ENCODE data around the gene CYGB.

CYGB gene

DNA sequence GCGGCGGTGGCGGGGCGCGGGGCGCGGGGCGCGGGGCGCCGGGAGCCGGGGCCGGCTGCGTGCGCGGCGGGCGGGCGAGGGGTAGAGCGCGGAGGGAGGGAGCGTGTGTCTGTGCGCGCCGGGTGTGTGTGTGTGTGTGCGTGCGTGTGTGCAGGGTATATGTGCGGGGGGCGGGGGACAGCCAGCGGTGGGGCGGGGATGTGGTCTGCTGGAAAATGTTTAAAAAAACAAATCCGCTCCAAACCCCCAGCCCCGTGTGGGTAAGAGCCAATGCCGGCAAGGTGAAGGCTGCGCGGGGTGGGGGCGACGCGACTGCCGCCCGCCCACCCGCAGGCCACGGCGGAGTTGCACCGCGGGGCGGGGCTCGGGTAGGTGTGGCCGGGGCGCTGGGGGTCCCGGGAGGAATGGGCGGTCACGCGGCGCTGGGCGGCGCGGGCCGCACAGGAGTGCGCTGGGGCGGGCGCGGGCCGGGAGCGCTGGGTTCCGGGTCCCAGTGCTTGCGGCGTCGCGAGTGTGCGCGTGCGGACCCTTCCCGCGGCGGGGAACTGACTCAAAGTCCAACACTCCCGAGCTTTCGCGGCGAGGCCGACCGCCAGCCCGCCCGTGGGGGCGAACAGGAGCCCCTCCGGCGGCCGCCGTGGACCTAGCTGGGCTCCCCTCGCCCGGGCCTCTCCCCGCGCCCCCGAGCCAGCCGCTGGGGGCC, at the start of gene CYGB:
TSS of gene CYGB (minus strand) at position 132 of the 703 bp plus-strand sequence. CDS start 167 bp downstream, outside the sequence.
- DNase-seq (ENCODE audit: low spot score): no peak

DNA sequence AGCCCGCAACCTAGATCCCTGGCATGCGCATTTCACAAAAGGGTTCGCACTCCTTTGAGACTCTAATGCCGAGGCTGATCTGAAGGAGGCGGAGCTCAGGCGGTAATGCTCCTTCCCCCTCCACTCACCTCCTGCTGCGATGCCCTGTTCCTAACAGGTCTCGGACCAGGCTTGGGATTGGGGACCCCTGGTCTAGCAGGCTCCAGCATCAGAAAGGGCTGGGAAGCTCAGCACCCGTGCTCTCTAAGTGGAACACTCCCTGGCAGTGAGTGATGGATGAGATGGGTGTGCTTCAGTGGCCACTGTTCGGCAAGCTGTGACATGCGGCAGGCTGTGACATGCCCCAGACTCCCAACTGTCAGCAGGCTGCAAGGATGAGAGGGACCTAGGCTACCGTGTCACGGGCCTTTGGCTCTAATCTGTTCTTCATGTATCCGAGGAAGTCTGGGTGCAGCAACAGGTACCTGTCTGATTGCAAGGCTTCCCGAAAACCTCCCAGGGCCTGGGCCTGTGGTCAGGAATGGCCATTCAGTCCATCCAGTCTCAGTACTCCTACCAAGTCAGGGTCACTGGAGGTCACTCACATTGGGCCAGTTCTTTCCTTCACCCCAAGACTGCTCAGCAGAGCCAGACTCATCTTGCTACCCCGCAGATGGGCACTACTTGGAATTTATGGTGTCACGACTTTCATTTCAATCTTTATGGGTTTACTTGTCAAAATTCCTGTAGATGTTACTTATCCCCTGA, 49.4 kb upstream of the CYGB start:
- no peak for DNase-seq (ENCODE audit: low spot score)

DNA sequence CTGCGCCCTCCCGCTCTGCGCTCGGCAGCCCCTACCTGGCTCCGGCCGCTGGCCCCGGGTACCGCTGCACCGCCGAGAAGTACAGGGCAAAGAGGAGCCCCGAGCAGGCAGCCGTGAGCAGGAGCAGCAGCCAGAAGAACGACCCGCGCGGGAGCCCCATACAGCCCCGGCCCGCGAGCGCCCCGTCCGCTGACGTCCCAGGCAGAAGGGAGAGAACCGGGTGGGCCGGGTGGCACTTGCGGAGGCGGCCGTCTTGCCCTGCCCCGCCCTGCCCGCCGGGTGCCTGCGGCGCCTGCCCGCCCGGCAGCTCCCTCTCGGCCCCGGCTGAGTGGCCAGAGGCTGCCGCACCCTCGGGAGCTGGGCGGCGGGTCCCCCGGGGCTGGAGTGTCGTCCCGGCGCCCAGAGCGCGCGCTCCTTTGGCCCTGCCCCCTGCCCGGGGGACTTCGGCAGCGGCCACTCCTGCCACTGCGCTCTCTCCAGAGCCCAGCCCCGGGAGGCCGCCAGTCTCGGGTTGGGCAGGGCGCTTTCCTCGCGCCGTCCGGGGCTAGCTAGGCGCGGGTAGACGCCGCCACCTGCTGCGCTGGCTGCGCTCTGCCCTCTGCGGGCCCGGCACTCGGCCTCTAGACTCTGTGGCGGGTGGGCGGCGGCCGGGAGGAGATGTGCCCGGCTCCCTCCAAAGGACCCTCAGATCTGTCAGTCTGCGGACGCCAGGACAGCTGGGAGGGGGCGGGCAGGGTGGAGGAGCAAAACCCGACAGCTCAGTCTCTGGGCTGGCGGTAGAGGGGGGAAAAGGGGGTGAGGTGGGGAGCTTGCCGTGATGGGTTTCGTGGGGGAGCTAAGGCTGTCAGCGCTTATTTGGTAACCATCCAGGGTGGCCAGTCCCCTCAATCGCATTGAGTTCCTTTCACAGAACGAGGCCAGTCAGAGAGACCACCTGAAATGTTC, 48.4 kb upstream of the CYGB start, which contains the start of gene ST6GALNAC2:
TSS of gene ST6GALNAC2 (minus strand) at position 212 of the 945 bp plus-strand sequence. CDS start at position 160, 52 bp downstream.
- DNase-seq (ENCODE audit: low spot score): no peak

DNA sequence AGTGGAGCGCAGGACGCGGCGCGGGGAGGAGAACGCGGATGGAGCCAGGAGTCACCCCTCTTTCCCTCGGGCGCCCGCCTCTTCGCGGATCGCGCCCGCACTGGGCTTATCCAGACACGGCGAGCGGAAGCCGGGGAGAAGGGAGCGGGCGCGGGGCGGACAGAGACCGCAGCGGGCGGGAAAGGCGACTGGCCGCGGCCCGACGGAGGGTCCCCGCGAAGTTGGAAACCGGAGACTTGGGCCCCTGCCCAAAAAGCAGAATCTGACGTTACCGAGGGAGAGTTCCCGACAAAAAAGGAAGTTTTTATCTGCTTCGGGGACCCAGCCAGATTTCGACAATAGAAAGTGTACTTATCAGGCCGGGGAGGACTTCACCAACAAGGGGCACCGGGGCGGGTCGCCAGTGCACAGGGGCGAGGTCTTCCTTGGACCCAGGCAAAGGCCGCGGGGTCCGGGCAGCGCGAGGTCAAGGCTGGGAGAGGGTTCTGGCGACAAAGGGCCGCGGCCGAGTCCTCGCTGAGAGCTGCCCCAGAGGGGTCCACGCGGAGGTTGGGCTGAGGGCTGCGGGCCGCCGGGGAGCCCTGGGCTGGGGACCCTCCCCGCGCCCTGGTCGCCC, 47.6 kb upstream of the CYGB start:
- DNase-seq (ENCODE audit: low spot score): no peak

DNA sequence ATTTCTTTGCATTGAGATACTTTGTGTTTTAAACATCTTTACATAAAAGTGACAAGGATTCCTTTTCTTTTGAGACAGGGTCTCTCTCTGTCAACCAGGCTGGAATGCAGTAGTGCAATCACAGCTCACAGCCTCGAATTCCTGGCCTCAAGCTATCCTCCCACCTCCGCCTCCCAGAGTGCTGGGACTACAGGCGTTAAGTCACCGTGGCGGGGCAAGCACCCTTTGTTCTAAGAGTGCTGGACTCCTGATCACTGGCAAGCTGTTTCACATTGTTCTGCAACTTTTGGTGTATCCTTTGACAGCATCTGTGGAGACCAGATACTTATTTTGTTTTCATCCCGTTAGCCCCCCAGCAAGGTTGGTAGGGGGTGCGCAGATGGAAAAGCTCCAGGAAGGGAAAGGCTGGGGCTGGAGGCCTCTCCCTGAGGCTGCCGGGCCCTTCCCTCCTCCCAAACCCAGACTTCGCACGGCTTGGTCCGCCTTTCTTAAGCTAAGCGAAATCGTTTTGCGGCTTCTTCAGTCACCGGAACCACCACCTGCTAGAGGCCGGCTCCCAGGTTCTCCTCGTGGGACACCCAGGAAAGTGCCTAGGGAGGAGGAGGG, 47.0 kb upstream of the CYGB start:
- no peak for DNase-seq (ENCODE audit: low spot score)

DNA sequence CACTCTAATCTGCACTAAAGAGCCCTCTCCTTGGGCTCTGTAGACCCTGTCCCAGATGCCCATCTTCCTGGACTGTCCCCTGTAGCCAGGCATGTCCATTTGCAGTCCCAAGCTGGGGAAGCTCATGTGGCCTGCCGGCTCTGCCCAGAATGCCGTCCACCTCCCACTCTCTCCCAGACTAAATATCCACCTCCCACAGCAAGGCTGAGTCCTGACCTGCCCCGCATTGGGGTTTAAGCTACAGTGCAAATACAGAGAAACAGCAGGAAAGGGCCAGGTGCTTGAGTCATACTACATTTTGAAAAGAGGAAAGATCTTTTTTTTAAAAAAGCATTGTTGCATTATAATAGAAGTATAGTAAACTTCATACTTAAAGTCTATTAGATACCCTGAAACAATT, 45.2 kb upstream of the CYGB start:
- no peak for DNase-seq (ENCODE audit: low spot score)

DNA sequence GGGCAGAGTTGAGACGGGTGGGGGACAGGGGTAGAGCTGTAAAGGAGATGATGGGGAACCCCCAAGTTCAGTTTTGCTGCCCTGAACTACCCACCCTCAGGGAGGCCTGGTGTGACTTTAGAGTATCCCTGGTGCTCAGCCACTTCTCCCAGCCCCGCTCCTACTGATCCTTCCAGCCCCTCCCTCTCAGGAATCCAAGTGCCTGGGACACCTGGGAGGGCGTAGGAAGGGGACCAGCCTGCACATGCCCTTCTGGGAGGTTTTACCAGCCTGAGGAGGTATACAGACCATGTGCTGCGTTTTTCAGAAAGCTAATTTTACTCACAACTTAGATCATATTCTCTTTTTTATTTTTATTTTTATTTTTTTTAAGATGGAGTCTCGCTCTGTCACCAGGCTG, 44.0 kb upstream of the CYGB start:
- no peak for DNase-seq (ENCODE audit: low spot score)

DNA sequence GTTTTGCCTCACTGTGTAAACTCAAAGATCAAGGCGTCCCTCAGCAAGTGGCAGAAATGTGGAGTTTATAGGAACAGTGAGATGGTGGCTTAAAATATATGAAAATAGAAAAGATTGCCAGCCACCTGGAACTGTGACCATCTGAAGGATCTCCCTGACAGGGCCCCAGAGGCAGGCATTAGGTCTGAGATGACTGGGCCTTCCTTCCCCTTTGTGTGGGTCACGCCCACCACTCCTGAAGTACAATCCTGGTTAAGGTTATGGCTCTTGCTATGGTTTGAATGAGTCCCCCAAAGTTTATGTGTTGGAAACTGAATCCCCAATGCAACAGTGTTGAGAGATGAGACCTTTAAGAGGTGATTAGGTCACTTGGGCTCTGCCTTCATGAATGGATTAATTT, 41.8 kb upstream of the CYGB start:
- no peak for DNase-seq (ENCODE audit: low spot score)

DNA sequence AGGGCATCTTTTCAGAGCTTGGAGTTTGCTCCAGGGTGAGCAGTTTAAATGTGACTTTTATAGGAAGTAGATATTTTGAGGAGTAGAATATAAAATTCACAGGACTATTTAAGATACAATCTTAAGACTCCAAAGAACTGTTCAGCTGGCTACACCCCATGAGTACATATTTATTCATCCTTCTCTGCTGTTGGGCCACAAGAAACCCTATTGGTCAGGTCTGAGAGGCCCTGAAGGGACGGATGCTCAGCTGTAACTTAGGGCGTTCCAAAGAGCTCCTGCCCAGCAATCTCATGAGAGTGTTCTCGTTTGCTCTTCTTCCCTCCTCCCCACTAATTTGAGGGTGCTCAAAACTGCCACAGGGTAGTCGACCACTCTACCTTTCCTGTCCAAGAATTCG, 40.9 kb upstream of the CYGB start:
- DNase-seq (ENCODE audit: low spot score): no peak

DNA sequence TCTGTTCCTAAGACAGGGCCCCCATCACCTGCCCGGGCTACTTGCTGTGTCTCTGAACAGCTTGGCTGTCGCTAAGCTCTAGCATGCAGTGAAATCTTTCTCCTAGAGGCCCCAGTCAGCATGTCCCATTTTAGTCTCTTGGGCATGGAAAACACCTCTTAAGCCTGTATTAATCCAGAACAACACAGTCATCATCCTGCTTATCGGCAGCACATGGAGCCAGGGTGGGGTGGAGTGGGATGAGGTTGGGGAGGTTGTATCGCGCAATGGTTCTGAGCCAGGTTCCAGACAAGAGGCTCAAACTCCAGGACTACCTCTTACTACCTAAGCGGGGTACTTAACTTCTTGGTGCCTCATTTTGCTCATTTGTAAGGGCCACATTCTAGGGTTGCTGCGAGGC, 40.4 kb upstream of the CYGB start:
- no peak for DNase-seq (ENCODE audit: low spot score)

DNA sequence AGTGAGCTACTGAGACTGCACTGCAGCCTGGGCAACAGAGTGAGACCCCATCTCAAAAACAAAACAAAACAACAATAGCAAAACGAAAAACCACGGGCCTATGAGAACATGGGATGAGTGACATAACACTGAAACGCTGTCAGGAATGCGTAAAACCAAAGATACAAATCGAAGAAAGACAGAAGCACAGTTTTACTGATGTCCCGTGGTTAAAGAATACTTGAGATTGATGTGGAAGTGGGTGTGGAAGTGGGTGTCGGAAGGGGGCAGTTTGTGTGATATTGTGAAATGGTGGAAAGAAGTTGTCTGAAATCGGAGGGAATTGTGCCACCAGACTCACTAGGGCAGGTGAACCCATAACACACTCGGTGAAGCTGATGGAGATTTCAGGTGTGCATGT, 38.7 kb upstream of the CYGB start:
- DNase-seq (ENCODE audit: low spot score): no peak

DNA sequence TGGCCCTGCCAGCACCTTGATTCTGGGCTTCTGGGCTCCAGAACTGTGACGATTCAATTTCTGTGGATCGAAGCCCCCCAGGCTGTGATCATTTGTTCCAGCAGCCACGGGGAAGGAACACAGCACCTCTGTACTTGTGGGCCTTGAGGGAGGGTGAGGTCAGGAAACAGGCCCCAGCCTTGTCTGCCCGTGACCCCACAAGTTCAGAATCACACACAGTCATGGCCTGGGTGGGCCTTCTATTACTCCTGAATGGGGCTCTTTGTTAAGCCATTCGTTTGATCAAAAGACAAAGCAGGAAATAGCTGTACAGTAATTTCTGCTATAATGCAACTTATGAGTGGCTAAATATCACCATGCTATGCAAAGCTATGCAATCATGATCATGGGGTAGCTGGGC, 38.1 kb upstream of the CYGB start:
- no peak for DNase-seq (ENCODE audit: low spot score)

DNA sequence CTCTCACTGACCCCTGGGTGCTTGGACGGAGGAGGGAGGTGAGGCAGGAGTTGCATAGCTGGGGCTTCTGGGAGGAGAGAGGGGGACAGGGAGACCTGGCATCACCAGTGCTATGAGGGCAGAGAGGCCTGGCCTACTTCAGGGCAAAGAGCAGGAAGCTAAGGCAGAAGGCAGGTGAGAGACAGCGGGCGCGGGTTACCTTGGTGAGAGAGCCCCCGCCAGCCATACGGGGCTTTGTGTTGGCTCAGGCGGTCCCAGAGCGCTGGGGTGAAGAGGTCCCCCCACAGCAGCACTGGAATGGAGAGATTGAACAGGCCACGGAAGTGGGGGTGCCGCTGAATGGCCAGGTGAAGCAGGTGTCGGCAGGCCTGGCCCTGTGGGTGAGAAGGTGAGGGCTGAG, 36.7 kb upstream of the CYGB start:
- DNase-seq (ENCODE audit: low spot score): no peak

DNA sequence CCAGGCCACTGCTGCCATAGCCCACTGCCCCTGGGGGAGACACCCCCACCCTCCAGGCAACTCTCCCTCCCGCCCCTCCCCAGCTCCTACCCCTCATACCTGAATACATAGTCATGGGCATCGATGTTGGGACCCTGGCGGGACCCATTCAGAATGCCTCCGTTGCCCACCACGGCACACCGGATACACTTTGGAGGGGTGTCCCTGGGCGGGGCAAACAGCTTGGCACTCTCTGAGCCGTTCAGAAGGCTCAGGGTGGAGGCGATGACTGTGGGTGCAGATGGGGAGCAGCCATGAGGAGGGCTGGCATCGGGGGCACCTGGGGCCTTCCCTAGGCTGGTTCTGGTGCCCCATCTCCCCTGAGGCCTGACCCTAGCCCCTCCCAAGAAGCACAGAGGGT, 35.6 kb upstream of the CYGB start:
- no peak for DNase-seq (ENCODE audit: low spot score)

DNA sequence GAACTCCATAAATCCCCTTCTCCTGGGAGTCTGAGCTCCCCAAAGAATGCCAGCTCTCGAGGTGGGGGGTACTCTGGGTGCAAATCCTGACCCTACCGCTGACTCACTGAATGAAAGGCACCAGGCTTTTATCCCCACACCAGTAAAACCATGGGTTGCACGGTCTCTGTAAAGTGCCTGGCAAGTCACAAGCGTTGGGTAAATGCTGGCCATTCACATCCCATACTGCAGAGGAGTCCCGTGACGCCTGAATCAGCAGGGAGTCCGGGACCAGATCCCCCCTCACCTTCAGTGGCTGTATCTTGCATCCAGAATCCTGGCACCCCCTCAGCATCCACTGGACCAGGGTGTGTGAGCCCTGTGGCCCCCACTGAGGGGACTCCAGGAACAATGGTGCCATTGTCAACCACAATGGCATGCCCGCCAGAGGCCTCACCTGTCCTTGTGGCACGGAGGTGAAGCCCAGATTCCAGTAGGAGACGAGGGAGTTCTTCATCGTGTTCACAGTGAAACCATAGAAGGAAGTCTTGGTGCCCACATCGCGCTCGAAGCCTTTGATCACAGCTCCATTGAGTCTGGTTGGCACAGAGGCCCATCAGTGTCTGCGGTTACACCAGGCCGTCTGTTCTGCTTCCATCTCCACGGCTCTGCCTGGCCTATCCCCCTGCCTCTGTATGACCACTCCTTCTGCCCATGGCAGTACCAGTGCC, 34.8 kb upstream of the CYGB start:
- DNase-seq (ENCODE audit: low spot score): no peak

DNA sequence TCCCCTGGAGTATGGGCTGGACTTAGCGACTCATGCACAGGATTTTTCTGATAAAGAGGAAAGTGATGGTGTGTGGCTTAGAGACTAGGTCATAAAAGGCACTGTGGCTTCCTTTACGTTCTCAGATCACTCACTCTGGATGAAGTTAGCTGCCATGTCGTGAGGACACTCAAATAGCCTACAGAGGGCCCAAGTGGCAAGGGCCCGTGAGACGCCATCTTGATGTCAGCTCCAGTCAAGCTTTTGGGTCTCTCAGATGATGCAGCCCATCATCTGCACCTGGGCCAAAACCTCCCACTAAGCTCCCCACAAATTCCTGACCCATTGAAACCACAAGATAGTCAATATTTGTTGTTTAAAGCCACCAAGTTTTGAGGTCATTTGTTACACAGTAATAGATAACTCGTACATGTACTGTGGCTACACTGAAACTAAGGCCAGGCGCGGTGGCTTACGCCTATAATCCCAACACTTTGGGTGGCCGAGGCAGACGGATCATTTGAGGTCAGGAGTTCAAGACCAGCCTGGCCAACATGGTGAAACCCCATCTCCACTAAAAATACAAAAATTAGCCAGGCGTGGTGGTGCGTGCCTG, 33.5 kb upstream of the CYGB start:
- no peak for DNase-seq (ENCODE audit: low spot score)

DNA sequence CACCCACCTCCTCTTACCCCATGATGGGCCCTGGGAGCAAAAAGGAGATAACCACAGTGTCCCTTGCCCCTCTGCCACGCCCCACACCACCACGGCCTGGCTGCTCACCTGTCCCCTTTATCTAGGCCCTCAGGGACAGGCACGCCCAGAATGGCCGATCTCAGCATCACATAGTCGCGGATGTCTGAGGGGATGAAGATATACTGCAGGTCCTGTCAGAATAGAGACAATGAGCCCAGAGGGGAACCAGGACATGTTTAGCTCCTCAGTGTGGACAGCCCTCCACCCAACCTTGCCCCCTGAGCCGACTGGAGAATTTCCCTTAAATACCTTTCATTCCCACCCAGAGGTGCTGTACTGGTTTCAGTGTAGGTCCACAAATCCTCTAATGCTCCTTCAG, 32.9 kb upstream of the CYGB start:
- DNase-seq (ENCODE audit: low spot score): no peak

DNA sequence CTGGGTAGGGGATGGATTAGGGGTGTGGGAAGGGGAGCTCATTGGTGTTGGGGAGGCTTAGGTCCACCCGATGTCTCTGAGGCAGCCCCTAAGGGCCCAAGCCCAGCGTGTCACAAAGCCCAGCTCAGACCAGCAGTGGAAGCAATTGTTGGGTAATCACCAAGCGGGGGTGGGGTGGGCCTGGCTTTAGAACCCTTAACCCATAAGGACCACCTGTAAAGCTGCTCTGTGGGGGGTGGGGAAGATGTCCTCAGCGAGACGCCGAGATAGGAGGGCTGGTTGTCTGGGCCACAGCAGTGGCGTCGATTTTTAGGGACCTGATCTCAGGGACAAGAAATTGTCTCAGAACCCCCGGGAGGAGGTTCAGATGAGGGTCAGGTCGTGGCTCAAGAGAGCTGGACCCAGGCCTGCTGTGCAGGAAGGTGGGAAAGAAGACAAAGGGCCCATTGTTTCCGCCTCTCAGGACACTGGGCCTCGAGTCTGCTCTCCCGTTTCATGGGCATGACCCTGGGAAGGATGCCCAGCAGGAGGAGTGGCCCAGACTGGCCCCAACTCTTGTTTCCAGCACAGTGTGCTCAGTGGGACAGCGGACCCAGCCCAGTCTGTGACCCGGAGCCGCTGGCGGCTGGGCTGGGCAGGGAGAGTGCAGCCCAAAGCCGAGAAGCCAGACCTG, 32.2 kb upstream of the CYGB start:
- no peak for DNase-seq (ENCODE audit: low spot score)

DNA sequence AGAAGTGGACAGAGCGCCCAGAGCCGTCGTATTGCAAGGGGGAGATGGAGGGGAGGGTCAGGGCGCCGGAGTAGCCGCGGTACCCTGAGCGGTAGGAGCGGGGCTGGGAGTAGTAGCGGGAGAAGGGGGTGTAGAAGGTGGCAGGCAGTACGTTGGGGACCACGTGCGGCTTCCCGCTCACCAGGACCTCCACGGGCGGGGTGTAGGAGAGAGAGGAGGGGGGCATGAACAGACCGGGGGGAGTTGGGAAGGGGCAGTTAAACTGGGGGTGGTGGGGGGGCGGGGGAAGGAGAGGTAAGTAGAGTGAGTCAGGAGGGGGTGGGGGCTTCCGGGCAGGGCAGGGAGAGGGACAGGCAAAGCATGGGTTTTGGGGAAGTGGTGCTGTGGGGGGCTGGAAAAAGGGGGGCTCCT, 31.3 kb upstream of the CYGB start:
- no peak for DNase-seq (ENCODE audit: low spot score)
